OCI-LY1 (cell line): Measurements from ENCODE around the gene SCAMP5.

Source experiments
- CTCF ChIP-seq: fragments of 200-600 bp; sonication (generic), shearing (Covaris generic); IDR thresholded peaks from 2 replicates; pipeline ENCODE4 v1.5.1; 2017; ENCODE audit warnings: mild to moderate bottlenecking, antibody characterized with exemption, low read length, moderate library complexity, mixed read lengths
- EZH2 ChIP-seq: fragments of 200-600 bp; sonication (generic), shearing (Covaris generic); IDR thresholded peaks from 2 replicates; pipeline ENCODE4 v1.8.0; 2017; ENCODE audit warnings: borderline replicate concordance, mixed run types, mild to moderate bottlenecking, antibody characterized with exemption, low read length, moderate library complexity, mixed read lengths

- TF ChIP-seq CTCF (peak; percentile 93), EZH2 (no peak)
These were observed 34.1 kb downstream of the SCAMP5 start for GRCh38 chr15:75029378-75030022.
